OCI-LY1 (cell line): ENCODE data around the gene CACUL1.

Experiments used
- EZH2 ChIP-seq: fragments of 200-600 bp; sonication (generic), shearing (Covaris generic); IDR thresholded peaks from 2 replicates; pipeline ENCODE4 v1.8.0; 2017; ENCODE audit warnings: borderline replicate concordance, mixed run types, mild to moderate bottlenecking, antibody characterized with exemption, low read length, moderate library complexity, mixed read lengths
- TF ChIP-seq, protein P1 (sequence below): fragments of 200-600 bp; sonication (generic), shearing (Covaris generic); IDR thresholded peaks from 2 replicates; pipeline ENCODE4 v1.5.1; 2017; ENCODE audit warnings: mild to moderate bottlenecking, antibody characterized with exemption, low read length, moderate library complexity, mixed read lengths

DNA sequence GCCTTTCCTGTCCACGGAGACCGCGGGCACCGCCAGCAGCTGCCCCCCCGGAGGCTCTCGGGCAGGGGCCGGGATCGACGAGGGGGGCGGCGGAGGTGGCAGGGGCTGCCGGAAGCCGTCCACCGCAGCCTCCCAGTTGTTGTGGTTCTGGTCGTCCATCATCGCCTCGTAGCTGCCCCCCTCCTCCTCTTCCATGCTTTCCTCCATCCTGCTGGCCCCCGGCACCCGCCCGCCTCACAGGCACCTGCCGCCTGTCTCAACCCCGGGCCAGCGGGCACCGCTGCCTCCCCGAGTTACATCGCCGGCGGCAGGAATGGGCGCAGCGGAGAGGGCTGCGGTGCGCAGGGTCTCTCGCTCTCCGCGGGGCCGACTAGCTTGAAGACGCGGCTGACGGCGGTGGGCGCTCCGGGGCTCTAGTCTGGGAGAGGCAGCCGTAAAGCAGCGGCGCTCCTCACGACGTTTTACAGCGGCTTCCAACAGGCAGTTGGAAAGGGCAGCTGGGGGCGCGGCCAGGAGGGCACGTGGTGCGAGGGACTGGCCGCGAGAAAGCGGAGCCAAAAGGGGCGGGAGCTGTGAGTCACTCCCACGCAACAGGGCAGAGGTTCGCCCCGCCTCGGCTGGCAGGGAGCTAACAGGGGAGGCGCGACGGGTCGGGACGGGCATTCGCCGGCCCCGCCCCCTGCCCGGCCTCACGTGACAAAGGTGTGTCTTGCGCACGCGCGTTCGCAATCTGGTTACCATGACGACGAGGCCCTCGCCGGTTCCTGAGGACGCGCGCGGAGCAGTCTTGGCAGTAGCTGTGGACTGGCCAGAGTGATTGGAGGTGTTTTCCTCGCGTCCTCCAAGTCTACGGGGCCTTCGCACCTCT lies at the start of gene CACUL1:
- TF ChIP-seq, protein P1, sequence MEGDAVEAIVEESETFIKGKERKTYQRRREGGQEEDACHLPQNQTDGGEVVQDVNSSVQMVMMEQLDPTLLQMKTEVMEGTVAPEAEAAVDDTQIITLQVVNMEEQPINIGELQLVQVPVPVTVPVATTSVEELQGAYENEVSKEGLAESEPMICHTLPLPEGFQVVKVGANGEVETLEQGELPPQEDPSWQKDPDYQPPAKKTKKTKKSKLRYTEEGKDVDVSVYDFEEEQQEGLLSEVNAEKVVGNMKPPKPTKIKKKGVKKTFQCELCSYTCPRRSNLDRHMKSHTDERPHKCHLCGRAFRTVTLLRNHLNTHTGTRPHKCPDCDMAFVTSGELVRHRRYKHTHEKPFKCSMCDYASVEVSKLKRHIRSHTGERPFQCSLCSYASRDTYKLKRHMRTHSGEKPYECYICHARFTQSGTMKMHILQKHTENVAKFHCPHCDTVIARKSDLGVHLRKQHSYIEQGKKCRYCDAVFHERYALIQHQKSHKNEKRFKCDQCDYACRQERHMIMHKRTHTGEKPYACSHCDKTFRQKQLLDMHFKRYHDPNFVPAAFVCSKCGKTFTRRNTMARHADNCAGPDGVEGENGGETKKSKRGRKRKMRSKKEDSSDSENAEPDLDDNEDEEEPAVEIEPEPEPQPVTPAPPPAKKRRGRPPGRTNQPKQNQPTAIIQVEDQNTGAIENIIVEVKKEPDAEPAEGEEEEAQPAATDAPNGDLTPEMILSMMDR, result no peak
- no peak for TF ChIP-seq EZH2
